ENCODE results near the gene SLC23A3. TPM values are rescaled to one million over a fixed set of nuclear protein-coding genes. Genes with fewer than 3 reads are reported as not detected.
"Not testable (repeated sequence)": the region's sequence is repeated elsewhere in the genome, so short reads cannot be mapped to it uniquely, and the experiment has no call there.

Gene SLC23A3
- polyA plus RNA-seq, 10 donors: 0.57 to 2.3 (median 1.2) TPM

GRCh38 chr2:219205981-219206327 is 36.1 kb upstream of the SLC23A3 start:
- no peak for DNase-seq

DNA sequence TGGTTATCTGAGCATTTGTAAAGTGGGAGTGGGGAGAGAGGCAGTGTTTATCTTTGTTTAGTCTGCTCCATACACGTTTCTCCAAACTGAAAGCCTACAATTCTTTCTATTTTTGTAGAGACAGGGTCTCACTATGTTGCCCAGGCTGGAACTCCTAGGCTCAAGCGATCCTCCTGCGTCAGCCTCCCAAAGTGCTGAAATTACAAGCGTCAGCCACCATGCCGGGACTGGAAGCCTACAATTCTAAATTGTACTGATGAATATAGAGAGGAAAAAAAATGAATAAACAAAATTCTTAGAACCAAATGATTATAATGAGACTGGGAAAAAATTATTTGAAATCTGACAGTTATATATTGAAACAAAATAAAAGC is 35.3 kb upstream of the SLC23A3 start:
- DNase-seq: no peak

- DNase-seq: no peak
Measured at GRCh38 chr2:219204425-219205164, 34.8 kb upstream of the SLC23A3 start.

- not testable (repeated sequence) for DNase-seq
Measured at GRCh38 chr2:219201331-219201730, 31.5 kb upstream of the SLC23A3 start.

GRCh38 chr2:219200502-219201326 is 30.9 kb upstream of the SLC23A3 start:
- DNase-seq: not testable (repeated sequence)

GRCh38 chr2:219199470-219200211 is 29.8 kb upstream of the SLC23A3 start:
- no peak for DNase-seq

GRCh38 chr2:219198974-219199373 is 29.1 kb upstream of the SLC23A3 start:
- no peak for DNase-seq

- no peak for DNase-seq
Measured at GRCh38 chr2:219197388-219197787, 27.6 kb upstream of the SLC23A3 start.

- no peak for DNase-seq
Measured at GRCh38 chr2:219186754-219187456, 17.1 kb upstream of the SLC23A3 start.

- DNase-seq: no peak
Measured at GRCh38 chr2:219184121-219184520, 14.3 kb upstream of the SLC23A3 start.

- no peak for DNase-seq
Measured at GRCh38 chr2:219183151-219183772, 13.4 kb upstream of the SLC23A3 start.

GRCh38 chr2:219182331-219183150 is 12.7 kb upstream of the SLC23A3 start:
- no peak for DNase-seq

DNA sequence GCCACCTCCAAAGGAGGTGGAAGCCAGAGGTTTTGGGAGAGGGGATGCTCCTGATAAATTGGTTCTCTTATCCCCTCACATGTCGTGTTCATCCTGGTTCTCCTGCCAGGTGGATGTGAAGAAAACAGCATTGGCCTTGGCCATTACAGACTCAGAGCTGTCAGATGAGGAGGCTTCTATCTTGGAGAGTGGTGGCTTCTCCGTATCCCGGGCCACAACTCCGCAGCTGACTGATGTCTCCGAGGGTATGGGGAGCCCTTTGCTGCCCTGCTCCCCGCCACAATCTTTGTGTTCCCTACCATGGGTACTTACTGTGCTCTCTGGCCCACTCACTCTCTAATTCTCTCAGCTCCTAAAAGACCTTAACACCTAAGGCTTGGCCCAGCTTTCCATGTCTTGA is 11.7 kb upstream of the SLC23A3 start:
- no peak for DNase-seq

- no peak for DNase-seq
Measured at GRCh38 chr2:219180961-219181360, 11.1 kb upstream of the SLC23A3 start.

DNA sequence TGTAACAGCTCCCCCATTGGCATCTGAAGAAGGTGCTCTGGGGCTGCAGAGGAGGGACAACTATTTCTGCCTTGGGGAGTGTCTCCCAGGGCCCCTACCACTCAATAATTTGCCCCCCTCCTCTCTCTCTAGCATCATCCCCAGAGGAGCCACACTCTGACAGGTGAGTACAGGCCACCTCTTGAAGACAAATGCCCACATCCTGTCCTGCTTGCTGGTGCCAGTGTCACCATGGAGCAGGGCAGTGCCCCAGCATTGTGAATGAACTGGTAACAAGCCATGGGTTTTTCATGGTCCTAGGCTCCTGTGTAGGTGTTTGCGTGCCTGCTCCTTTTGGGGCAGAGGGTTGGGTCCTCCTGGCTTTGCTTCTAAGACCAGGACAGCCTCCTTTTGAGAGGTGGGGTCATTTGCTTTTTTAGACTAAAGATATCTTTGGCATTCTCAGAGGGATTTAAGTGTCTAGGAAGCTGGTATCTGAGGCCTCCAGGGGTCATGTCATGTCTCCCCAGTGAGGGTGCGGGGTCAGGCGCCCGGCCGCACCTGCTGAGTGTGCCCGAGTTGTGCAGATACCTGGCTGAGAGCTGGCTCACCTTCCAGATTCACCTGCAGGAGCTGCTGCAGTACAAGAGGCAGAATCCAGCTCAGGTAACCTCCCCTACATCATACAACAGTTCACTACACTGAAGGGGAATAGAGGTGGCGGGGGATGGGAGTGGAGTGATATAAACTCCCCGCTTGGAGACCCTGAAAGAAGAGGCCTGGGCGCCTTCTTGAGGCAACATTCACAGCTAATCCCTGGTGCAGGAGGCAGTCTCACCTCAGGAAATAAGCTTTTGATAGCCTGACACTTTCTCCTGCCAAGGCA is 10.0 kb upstream of the SLC23A3 start:
- DNase-seq: no peak

DNA sequence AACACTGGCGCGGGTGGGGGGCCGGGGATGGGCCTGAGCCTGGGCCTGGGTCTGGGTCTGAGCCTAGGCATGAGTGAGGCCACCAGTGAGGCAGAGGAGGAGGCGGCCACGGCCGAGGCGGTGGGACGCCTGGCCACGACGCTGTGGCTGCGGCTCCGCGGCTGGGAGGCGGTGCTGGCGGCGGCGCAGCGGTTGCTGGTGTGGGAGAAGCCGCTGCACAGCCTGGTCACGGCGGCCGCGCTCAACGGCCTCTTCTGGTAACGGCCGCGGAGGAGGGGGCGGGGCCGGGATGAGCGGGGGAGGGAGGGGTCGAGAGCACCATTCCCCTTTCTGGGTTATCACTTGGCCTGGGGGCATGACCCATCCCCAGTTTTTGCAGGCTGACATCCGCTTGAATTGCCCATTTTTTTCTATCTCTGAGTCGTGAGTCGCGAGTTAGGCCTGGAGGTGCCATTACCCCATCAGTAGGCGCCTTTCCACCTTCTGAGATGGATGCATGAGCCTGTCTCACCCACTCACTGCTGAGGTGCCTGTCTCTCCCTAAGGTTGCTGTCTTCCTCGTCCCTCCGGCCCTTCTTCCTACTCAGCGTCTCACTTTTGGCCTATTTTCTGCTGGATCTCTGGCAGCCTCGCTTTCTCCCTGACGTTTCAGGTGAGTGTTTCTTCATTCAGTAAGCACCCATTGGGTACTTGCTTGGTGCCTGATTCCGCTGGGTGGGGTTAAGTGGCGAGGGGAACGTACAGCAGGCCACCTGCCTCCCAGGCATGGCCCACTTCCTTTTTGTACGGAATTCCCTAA is 8.7 kb upstream of the SLC23A3 start:
- peak in 1 of 3 donors; percentile 36 for DNase-seq

DNA sequence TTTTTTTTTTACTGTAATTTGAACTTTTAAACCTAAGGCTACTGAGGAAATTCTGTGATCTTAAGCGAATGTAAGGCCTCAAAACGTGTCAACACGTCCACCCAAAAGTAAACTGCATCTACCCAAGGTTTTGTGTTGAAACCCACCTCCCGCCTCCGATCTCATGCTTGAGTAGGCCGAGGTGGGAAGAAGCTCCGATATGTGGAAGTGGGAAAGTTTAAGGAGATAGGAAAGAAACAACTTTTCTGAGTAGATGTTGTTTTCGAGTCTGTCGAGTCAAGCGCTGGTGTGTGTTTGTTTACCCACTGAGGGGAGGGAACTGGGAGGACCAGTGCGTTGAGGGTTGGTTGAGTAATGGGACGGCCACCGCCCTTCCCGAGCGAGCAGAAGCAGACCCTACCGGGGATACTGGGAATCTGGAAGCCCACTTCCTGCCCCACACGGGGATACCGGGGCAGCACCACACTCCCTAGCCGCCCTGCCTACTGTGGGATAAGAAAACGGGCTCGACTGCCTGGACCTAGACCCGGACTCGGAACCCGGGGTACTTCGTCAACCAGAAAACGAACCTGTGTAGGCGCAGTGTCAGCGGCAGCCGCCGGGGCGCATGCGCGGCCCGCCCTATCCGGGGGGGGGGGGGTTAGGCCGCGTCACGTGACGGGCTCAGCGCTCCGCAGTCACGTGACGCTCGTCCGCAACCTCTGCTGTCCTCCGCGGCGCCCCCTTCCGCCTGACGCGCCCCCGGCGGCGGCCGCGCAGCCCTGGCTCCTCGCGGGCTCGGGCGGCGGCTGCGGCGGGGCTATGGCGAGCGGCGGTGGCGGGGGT is 7.9 kb upstream of the SLC23A3 start, which contains the start of gene RETREG2:
Gene RETREG2, plus strand, starts transcription at position 724 of the 825 bp plus-strand sequence. Its CDS starts 78 bp downstream, at position 802.
- DNase-seq: peak; percentile 90 to 98 (median 96)
